GM12878 (cell line): ENCODE results near the gene CALM3. TPM values are rescaled to one million over a fixed set of nuclear protein-coding genes. Genes with fewer than 3 reads are reported as not detected.

Experiments used
- ATAC-seq: fragments of 200-7000 bp; cut with Tn5 transposase; 3 replicates; pipeline ENCODE4 v1.9.1; 2020; ENCODE audit warnings: mild to moderate bottlenecking, moderate library complexity
- BruUV-seq: library from RNA; stranded (reverse); fragments of 400-500 nt; replicated peaks from 2 replicates; lab custom pipeline; 2021; lab: Mats Ljungman, UMichigan
- CTCF ChIA-PET: fragments of 300-600 bp; sonication (Branson Sonifier 250); formaldehyde crosslinking; extraction: SDS; loops from one replicate; lab custom pipeline; 2021; ENCODE audit warnings: inconsistent platforms; lab: Yijun Ruan, JAX
- POLR2A ChIA-PET: fragments of 350-600 bp; formaldehyde crosslinking; extraction: SDS; loops from one replicate; lab custom pipeline; 2021; ENCODE audit warnings: inconsistent platforms; lab: Charles Lee
- RAD21 ChIA-PET: fragments of 300-600 bp; sonication (Branson Sonifier 250); formaldehyde crosslinking; loops from one replicate; lab custom pipeline; 2023; ENCODE audit warnings: antibody characterized with exemption; ENCODE audit not compliant: unreplicated experiment; lab: Charles Lee
- SMC1A ChIA-PET: fragments of 300-600 bp; sonication (Branson Sonifier 250); formaldehyde crosslinking; loops from one replicate; lab custom pipeline; 2023; ENCODE audit not compliant: unreplicated experiment, uncharacterized antibody; lab: Charles Lee
- DNase-seq: peaks from one replicate; pipeline ENCODE4 v3.0.0-alpha.2; 2011; ENCODE audit warnings: low read depth, low spot score
- FAIRE-seq: peaks from 3 replicates; lab custom pipeline; 2011; peaks lifted over from hg19 to GRCh38; lab: Jason Lieb, UNC
- H2AFZ ChIP-seq: 2 replicates; pipeline ENCODE4 v1.6.0; 2011; ENCODE audit warnings: low read depth, low read length, control low read depth; ENCODE audit not compliant: control insufficient read depth
- H3K27ac ChIP-seq: 2 replicates; pipeline ENCODE4 v1.5.1; 2011; ENCODE audit warnings: control low read depth; ENCODE audit not compliant: control insufficient read depth, insufficient read depth
- H3K27me3 ChIP-seq, 2 experiments: replicated peaks in 1 of 2; 2 replicates each; pipeline versions ENCODE4 v1.6.0 to v1.6.1; 2011; ENCODE audit warnings: low read length in 1 of 2; ENCODE audit not compliant: control insufficient read depth in 2 of 2, insufficient read depth in 2 of 2
- H3K36me3 ChIP-seq, 2 experiments: 2 replicates each; pipeline ENCODE4 v1.5.1; 2011; ENCODE audit warnings: low read length in 1 of 2; ENCODE audit not compliant: control insufficient read depth in 2 of 2, insufficient read depth in 2 of 2
- H3K4me1 ChIP-seq: 2 replicates; pipeline ENCODE4 v1.6.1; 2011; ENCODE audit warnings: mild to moderate bottlenecking, low read length, moderate library complexity, mixed read lengths; ENCODE audit not compliant: control insufficient read depth, insufficient read depth
- H3K4me2 ChIP-seq: 2 replicates; pipeline ENCODE4 v1.6.0; 2011; ENCODE audit warnings: control low read depth; ENCODE audit not compliant: control insufficient read depth, insufficient read depth
- H3K4me3 ChIP-seq: fragments of 200-600 bp; sonication (generic); 2 replicates; pipeline ENCODE4 v1.5.1; 2016
- H3K79me2 ChIP-seq: 2 replicates; pipeline ENCODE4 v1.6.0; 2011; ENCODE audit warnings: low read length; ENCODE audit not compliant: control insufficient read depth, insufficient read depth
- H3K9ac ChIP-seq: 2 replicates; pipeline ENCODE4 v1.8.0; 2011; ENCODE audit warnings: low read length, control low read depth, mixed read lengths; ENCODE audit not compliant: control insufficient read depth, insufficient read depth
- H3K9me3 ChIP-seq: replicated peaks from 3 replicates; pipeline ENCODE4 v1.5.1; 2011; ENCODE audit warnings: mild to moderate bottlenecking, low read length; ENCODE audit not compliant: control insufficient read depth, insufficient read depth
- H4K20me1 ChIP-seq: 2 replicates; pipeline ENCODE4 v1.6.0; 2011; ENCODE audit not compliant: control insufficient read depth, insufficient read depth
- CHD4 ChIP-seq: fragments of 200-600 bp; sonication (generic); IDR thresholded peaks from 2 replicates; pipeline ENCODE4 v1.6.1; 2016; ENCODE audit warnings: mild to moderate bottlenecking
- CREM ChIP-seq: IDR thresholded peaks from 2 replicates; pipeline ENCODE4 v1.6.1; 2014; ENCODE audit warnings: antibody characterized with exemption, low read depth
- E4F1 ChIP-seq: fragments of 450-650 bp; IDR thresholded peaks from 2 replicates; pipeline ENCODE4 v1.6.1; 2018; ENCODE audit warnings: borderline replicate concordance, mild to moderate bottlenecking; ENCODE audit not compliant: partially characterized antibody
- FOS ChIP-seq: IDR thresholded peaks from 3 replicates; pipeline ENCODE4 v1.6.1; 2011; ENCODE audit warnings: borderline replicate concordance; ENCODE audit not compliant: insufficient read length; ENCODE audit errors: extremely low read depth
- IKZF2 ChIP-seq, 2 experiments: fragments of 450-650 bp; IDR thresholded peaks; 2 replicates each; pipeline ENCODE4 v1.6.1; 2017; ENCODE audit warnings: mild to moderate bottlenecking in 2 of 2, moderate library complexity in 2 of 2
- PAX5 ChIP-seq: IDR thresholded peaks from 2 replicates; pipeline ENCODE4 v1.6.1; 2011; ENCODE audit warnings: low read depth, low read length, borderline replicate concordance
- POLR2AphosphoS2 ChIP-seq: IDR thresholded peaks from 2 replicates; pipeline ENCODE4 v1.6.1; 2011; ENCODE audit warnings: low read depth, mild to moderate bottlenecking, low read length, improper control_type of control experiment, moderate library complexity
- PRDM15 ChIP-seq: fragments of 450-650 bp; formaldehyde crosslinking; IDR thresholded peaks from 2 replicates; pipeline ENCODE4 v1.4.0; 2020; ENCODE audit warnings: mild to moderate bottlenecking, moderate library complexity
- ZBED1 ChIP-seq: IDR thresholded peaks from 2 replicates; pipeline ENCODE4 v1.6.1; 2016; ENCODE audit warnings: borderline replicate concordance
- WGBS: methylation state at CpG from one replicate; pipeline ENCODE4 v1.1.6; 2016; ENCODE audit warnings: low lambda C conversion rate; ENCODE audit not compliant: insufficient replicate concordance, insufficient coverage; ENCODE audit errors: missing lambda C conversion rate; 5-methylcytosine and 5-hydroxymethylcytosine counted together
- in situ Hi-C: fragments of 300-500 bp; cut with MboI; formaldehyde crosslinking; loops from 9 replicates; pipeline ENCODE4 v1.14.3; 2018; ENCODE audit warnings: mixed read lengths
- intact Hi-C: fragments of 100-400 bp; cut with micrococcal nuclease; formaldehyde crosslinking; loops from one replicate; pipeline ENCODE4 v1.14.2; 2022; ENCODE audit not compliant: unreplicated experiment
- polyA plus RNA-seq, 11 experiments: library from polyadenylated mRNA; depleted of rRNA in 4 of 11; unstranded in 6 of 11; stranded (reverse) in 5 of 11; fragments of >200 nt; fragmentation: Nextera tagmentation in 4 of 11; fragmentation: Illumina TruSeq in 1 of 11; extraction: Ambion mirVana in 4 of 11; extraction: Trizol in 1 of 11; gene quantifications; 1 replicate in 1 of 11; 2 replicates in 10 of 11; pipeline versions ENCODE4 v1.2.1 to v1.2.3, GENCODE V29; 2011 to 2016; ENCODE audit warnings: inconsistent platforms in 2 of 11, missing spikeins in 2 of 11, low read depth in 1 of 11
- total RNA-seq, 4 experiments: library from RNA; depleted of rRNA in 3 of 4; stranded (reverse); fragments of >200 nt in 3 of 4; fragmentation: Illumina TruSeq in 1 of 4; extraction: Trizol in 1 of 4; gene quantifications; 2 replicates each; pipeline versions ENCODE4 v1.2.1 to v1.2.3, GENCODE V29; 2013 to 2021
- TF ChIP-seq, protein P1 (sequence below): fragments of 450-650 bp; IDR thresholded peaks from 2 replicates; pipeline ENCODE4 v1.6.1; 2016; ENCODE audit warnings: mild to moderate bottlenecking
- TF ChIP-seq, protein P2 (sequence below): fragments of 450-650 bp; formaldehyde crosslinking; IDR thresholded peaks from 2 replicates; pipeline ENCODE4 v1.4.0; 2022; ENCODE audit warnings: mild to moderate bottlenecking, moderate library complexity

CALM3 gene
- total and polyA plus RNA-seq, 10 of the 15 experiments (the other 5 are each of a cell fraction or from before 2014, with no cell fraction given), result 164 to 849 (median 347) TPM

DNA sequence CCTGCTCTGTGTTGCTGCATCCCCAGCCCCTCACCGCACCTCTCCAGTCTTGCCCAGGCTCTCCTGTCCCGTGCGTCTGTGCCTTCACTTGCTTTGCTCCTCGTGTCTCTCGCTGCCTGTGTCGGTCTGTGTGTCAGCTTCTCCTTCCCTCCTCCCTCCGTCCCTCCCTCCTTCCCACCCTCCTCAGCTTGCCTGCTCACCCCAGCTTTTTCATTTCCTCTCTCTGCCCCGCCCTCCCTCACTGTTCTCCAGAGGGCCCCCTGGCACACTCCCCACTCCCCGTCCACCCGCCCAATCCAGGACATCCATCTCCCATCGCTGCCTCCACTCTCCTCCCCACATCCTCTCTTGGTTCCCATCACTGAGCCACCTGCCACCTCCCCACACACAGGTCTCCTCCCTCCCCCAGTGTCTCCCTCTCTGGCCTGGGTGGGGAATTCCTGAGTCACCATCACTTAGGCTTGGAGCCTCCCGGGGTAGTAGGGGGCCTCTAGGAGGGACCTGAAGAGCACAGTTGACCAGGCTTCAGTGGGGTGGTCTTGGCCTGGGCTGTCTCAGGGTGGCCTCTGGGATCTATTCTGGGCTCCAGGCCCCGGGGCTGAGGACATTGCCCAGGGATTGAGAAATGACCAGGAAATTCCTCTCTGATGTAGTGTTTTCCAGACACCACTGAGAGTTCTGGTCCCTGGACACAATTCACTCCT, 24.0 kb downstream of the CALM3 start, which contains the start of gene PTGIR:
Gene PTGIR (minus strand): TSS at position 132 of the 704 bp plus-strand sequence. CDS start 864 bp downstream, outside the sequence.
- FAIRE-seq (peak; percentile 31), ATAC-seq (peak; percentile 70), DNase-seq (no peak)
- CTCF ChIA-PET, result interaction anchor here (0.9 to 12.1 kb wide), 4 partner anchors 9 to 37 kb away, joined by 3 to 150 read pairs (median 10); partner anchors contain the start of gene DACT3
- Histone ChIP-seq H3K9ac (peak within 1 kb of the TSS; percentile 53), H3K27ac (peak within 1 kb of the TSS; percentile 62), H3K4me2 (peak within 1 kb of the TSS; percentile 81), H3K79me2 (peaks cover 32% of the 10 kb centered on the region), H3K36me3 (no peaks in the 10 kb centered on the region), H3K4me3 (peak within 1 kb of the TSS; percentile 71), H2AFZ (peak within 1 kb of the TSS; percentile 52), H3K9me3 (no peaks in the 10 kb centered on the region), H4K20me1 (no peaks in the 10 kb centered on the region), H3K4me1 (peaks cover 36% of the 10 kb centered on the region), H3K27me3 (no peaks in the 10 kb centered on the region)
- intact Hi-C loops, result no loop called here
- SMC1A ChIA-PET, result interaction anchor here (0.6 to 17.6 kb wide), 8 partner anchors 8 to 37 kb away, joined by 3 to 286 read pairs (median 4); partner anchors contain the start of genes CALM3 and DACT3
- RAD21 ChIA-PET, result interaction anchor here (0.6 to 2.6 kb wide), 4 partner anchors 8 to 91 kb away, joined by 3 to 13 read pairs (median 5); partner anchors contain the start of gene DACT3
- BruUV-seq, result no TSS peak
- in situ Hi-C loops, result no loop called here
- 9% methylated on average over 9 of the region's 13 CpGs for WGBS
- POLR2A ChIA-PET, result interaction anchor here (0.5 to 2.7 kb wide), 7 partner anchors 11 to 684 kb away, joined by 4 to 11 read pairs (median 5); partner anchors contain the start of genes CALM3, DACT3 and GNG8
- no peak for TF ChIP-seq PAX5
- no peak for TF ChIP-seq FOS
- TF ChIP-seq IKZF2 (IDR thresholded peaks at IDR 0.05), result peak; percentile 80 to 85
- no peak for TF ChIP-seq POLR2AphosphoS2
- TF ChIP-seq, protein P1, sequence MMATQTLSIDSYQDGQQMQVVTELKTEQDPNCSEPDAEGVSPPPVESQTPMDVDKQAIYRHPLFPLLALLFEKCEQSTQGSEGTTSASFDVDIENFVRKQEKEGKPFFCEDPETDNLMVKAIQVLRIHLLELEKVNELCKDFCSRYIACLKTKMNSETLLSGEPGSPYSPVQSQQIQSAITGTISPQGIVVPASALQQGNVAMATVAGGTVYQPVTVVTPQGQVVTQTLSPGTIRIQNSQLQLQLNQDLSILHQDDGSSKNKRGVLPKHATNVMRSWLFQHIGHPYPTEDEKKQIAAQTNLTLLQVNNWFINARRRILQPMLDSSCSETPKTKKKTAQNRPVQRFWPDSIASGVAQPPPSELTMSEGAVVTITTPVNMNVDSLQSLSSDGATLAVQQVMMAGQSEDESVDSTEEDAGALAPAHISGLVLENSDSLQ, result no peak
- no peak for TF ChIP-seq CREM
- no peak for TF ChIP-seq PRDM15 (CRISPR knock-in tag)
- TF ChIP-seq, protein P2, sequence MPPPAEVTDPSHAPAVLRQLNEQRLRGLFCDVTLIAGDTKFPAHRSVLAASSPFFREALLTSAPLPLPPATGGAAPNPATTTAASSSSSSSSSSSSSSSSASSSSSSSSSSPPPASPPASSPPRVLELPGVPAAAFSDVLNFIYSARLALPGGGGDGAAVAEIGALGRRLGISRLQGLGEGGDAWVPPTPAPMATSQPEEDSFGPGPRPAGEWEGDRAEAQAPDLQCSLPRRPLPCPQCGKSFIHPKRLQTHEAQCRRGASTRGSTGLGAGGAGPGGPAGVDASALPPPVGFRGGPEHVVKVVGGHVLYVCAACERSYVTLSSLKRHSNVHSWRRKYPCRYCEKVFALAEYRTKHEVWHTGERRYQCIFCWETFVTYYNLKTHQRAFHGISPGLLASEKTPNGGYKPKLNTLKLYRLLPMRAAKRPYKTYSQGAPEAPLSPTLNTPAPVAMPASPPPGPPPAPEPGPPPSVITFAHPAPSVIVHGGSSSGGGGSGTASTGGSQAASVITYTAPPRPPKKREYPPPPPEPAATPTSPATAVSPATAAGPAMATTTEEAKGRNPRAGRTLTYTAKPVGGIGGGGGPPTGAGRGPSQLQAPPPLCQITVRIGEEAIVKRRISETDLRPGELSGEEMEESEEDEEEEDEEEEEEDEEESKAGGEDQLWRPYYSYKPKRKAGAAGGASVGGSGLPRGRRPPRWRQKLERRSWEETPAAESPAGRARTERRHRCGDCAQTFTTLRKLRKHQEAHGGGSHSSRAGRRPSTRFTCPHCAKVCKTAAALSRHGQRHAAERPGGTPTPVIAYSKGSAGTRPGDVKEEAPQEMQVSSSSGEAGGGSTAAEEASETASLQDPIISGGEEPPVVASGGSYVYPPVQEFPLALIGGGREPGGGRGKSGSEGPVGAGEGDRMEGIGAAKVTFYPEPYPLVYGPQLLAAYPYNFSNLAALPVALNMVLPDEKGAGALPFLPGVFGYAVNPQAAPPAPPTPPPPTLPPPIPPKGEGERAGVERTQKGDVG (CRISPR knock-in tag), result no peak
- no peak for TF ChIP-seq CHD4
- TF ChIP-seq E4F1, result no peak
- TF ChIP-seq ZBED1, result no peak
